ENCODE results near the gene C4BPB. TPM values are rescaled to one million over a fixed set of nuclear protein-coding genes. Genes with fewer than 3 reads are reported as not detected.

C4BPB gene
- total RNA-seq, 2 experiments from 2014 or later = 0.43 to 1.2 TPM

DNA sequence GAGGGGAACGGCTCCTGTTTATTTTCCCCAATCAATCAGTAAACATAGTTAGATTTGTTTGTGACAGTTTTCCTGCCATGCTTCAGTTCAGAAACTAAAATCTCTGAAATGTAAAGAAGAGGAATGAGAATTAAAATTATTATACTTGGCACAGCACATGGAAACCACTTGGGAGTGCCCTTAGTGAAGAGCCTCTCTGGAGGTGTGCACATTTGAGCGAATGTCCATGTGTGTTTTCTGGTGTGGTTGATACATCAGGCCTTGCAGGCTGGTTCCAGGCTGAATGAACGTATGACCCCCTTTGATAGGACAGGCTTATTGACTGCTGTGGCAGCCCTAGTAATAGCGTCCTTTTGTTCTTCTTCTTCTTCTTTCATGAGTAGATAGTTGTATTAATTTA lies 42.5 kb downstream of the C4BPB start:
- DNase-seq = no peak
- Mint-ChIP-seq H3K4me3 (no peak overlapping the region), H3K27me3 (peaks cover 17% of the 10 kb centered on the region), H3K36me3 (ENCODE audit: low read depth) (peaks cover 8% of the 10 kb centered on the region), H3K9me3 (peaks cover 15% of the 10 kb centered on the region), H3K4me1 (no peaks in the 10 kb centered on the region), H3K27ac (no peak overlapping the region)
- ChIA-PET CTCF (no interaction called here), POLR2A (no interaction called here)

DNA sequence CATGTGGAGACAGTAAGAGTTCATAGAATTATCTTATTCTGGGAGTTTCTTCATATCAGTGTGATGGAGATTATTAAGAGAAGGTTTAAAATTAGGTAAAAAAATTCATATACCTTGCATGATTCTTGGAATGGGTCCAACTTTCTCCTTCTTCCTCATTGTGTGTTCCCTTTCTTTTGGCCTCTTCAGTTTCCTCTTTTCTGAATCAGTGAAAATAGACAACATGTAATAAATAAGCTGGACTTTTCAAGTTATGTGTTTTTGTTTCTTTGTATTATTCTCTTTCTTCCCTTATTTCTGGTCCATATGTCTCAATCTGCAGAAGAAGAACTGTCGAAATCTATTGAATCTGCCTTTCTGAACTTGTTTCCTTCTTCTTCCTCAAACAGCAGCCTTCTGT lies 45.9 kb downstream of the C4BPB start:
- H3K4me1 Mint-ChIP-seq = no peaks in the 10 kb centered on the region
- ChIA-PET POLR2A (no interaction called here), CTCF (no interaction called here)
- H3K27ac Mint-ChIP-seq = no peak overlapping the region
- DNase-seq = no peak
- H3K36me3 Mint-ChIP-seq (ENCODE audit: low read depth) = no peaks in the 10 kb centered on the region
- H3K4me3 Mint-ChIP-seq = no peak overlapping the region
- H3K27me3 Mint-ChIP-seq = peaks cover 3% of the 10 kb centered on the region
- H3K9me3 Mint-ChIP-seq = peaks cover 2% of the 10 kb centered on the region

DNA sequence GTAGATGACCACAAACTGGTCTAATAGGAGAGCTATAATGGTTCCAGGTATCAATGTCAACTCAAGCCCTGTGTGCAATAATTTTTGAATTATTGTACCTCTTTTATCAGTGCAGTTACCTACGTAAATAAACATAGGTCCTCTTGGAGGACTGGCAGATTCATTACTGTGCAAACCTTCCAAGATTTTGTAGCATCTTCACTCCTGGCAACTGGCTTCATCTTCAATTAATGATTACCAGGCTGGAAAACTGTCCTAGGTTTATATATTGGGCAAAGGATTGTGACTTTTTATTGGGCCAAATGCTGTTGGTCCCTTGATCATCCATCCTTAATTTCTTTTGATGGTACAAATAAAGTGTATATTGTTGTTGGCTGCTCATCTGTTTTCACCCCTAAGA lies 51.0 kb downstream of the C4BPB start:
- ChIA-PET CTCF (no interaction called here), POLR2A (no interaction called here)
- H3K27ac Mint-ChIP-seq = no peak overlapping the region
- H3K9me3 Mint-ChIP-seq = no peaks in the 10 kb centered on the region
- no peaks in the 10 kb centered on the region for H3K4me1 Mint-ChIP-seq
- no peak for DNase-seq
- no peak overlapping the region for H3K4me3 Mint-ChIP-seq
- peaks cover 4% of the 10 kb centered on the region for H3K27me3 Mint-ChIP-seq
- no peaks in the 10 kb centered on the region for H3K36me3 Mint-ChIP-seq (ENCODE audit: low read depth)

- DNase-seq = no peak
- no peaks in the 10 kb centered on the region for H3K4me1 Mint-ChIP-seq
- no peaks in the 10 kb centered on the region for H3K36me3 Mint-ChIP-seq (ENCODE audit: low read depth)
- H3K9me3 Mint-ChIP-seq = no peaks in the 10 kb centered on the region
- CTCF ChIA-PET = no interaction called here
- no peak overlapping the region for H3K4me3 Mint-ChIP-seq
- H3K27ac Mint-ChIP-seq = no peak overlapping the region
- POLR2A ChIA-PET = no interaction called here
- peaks cover 6% of the 10 kb centered on the region for H3K27me3 Mint-ChIP-seq
Observed at GRCh38 chr1:207140536-207140935, 51.9 kb downstream of the C4BPB start.

DNA sequence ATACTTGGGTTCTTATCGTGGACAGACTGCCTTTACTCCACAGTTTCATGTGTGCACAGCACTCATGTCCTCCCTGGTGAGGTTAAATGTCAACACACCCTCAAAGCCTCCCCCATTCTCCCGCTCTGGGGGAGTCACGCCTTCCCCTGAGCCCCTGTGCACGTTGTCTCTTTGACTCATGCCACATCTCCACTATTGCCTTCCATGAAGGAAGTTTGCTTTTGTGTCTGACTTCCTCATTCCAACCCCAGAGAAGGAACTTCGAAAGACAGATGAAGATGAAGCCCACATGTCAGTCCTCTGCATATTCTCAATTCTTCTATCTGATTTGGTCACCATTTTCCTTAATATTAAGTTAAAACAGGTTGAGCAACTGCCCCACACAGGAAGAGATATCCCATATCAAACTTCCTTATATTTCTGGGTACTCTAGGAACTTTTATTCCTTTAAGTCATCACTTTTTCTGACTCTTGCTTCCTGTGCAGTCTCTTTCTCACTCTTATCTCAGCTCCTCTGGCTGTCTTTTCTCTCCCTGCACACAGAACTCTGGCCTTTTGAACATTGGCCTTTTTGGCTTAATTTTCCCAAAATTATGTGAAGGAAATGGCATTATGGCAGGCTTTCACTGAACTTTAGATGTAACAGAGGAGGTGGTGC lies 56.9 kb downstream of the C4BPB start:
- CTCF ChIA-PET = no interaction called here
- Mint-ChIP-seq H3K36me3 (ENCODE audit: low read depth) (no peaks in the 10 kb centered on the region), H3K4me3 (no peak overlapping the region), H3K27ac (no peak overlapping the region), H3K4me1 (no peaks in the 10 kb centered on the region), H3K9me3 (no peaks in the 10 kb centered on the region), H3K27me3 (peaks cover 17% of the 10 kb centered on the region)
- DNase-seq = no peak
- POLR2A ChIA-PET = no interaction called here

Other genes starting within 250 kb of the C4BPB start
- not detected for gene IL20, start 223.2 kb upstream of the C4BPB start, total RNA-seq
- gene IL24, start 191.4 kb upstream of the C4BPB start, total RNA-seq = not detected
- 100 to 1,000 TPM; 117 to 121 TPM for gene FCMR, start 166.9 kb upstream of the C4BPB start, total RNA-seq
- gene PIGR, start 142.4 kb upstream of the C4BPB start, total RNA-seq = not detected
- not detected for gene FCAMR, start 118.4 kb upstream of the C4BPB start, total RNA-seq
- gene C1orf116, start 56.1 kb upstream of the C4BPB start, total RNA-seq = under 1 TPM in 1 of 2 experiments, not detected in 1; 0.08 TPM
- gene YOD1, start 37.7 kb upstream of the C4BPB start, total RNA-seq = 1 to 10 TPM; 9.1 to 9.4 TPM
- 1 to 10 TPM; 1.5 to 1.7 TPM for gene PFKFB2, start 35.6 kb upstream of the C4BPB start, total RNA-seq
- gene C4BPA, start 15.4 kb downstream of the C4BPB start, total RNA-seq = not detected
- gene CD55, start 232.8 kb downstream of the C4BPB start, total RNA-seq = 10 to 100 TPM; 82.1 to 86.2 TPM

All from activated CD4-positive, alpha-beta memory T cell treated with anti-CD3 and anti-CD28 coated beads, Interleukin-2, amount 10 ng/mL, durations not matched to agents 7 days and 5 days (primary cell).